ENCODE measurements around the gene KSR1.

KSR1 gene

DNA sequence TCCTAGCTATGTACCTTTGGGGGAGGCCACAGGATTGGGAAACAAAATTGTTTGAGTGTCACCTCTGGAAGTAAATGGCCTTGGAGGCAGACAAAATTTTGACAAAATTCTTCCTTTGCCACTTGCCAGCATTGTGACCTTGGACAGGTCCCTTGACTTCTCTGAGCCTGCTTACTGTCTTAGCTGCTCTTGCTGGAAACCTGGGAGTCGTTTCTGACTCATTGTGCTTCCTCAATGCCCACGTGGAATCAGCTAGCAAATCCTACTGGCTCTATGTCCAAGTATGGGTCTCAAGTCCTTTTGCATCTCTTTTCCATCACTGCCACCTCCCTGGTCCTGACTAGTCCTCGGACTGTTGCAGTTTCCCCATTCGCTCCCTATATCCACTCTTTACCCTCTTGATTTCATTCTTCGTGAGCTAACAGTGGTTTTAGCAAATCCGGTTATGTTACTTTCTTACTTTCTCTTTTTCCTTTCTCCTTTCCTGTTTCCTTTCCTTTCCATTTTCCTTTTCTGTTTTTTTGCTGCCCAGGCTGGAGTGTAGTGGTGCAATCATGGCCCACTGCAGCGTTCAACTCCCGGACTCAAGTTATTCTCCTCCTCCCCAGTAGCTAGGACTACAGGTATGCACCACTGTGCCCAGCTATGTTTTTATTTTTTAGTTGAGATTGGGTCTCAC lies 106.7 kb downstream of the KSR1 start:
- in situ Hi-C loops (cut with MboI; ENCODE audit: low sequenced_read_pairs): no loop called here

DNA sequence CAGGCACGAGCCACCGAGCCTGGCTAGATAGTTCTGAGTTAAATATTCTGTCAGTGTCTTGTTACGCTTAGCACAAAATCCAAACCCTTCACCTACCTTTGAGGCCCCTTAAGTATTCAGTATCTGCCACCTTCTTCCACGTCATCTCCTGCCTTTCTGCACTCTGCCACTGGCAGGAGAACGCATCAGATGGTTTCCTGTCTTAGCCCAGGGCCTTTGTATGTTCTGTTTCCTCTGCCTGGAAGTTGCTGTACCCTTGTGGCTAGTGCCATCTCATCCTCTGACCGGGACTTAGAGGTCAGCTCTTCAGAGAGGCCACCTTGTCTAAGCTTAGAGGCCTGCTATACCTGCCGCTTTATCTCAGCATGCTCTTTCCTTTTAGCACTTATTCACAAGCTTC lies 107.3 kb downstream of the KSR1 start:
- in situ Hi-C loops (cut with MboI; ENCODE audit: low sequenced_read_pairs): no loop called here

DNA sequence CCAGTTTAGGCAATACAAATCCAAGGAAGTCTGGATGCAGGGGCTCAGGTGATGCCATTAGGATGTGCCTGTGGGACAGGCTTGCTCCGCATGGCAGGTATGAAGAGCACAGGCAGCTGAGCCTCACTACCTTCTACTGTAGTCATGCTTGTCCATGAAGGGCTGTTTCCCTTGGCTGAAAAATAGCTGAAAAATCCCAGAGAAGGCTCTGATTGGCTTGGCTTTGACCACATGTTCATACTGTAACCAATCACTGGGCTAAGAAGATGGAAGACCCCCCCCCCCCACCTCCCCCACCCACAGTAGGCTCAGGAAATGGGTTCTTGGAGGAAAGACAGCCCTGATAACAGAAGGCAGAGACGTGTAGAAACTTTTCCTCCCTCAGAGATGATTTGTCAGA lies 108.2 kb downstream of the KSR1 start:
- in situ Hi-C loops (cut with MboI; ENCODE audit: low sequenced_read_pairs): no loop called here

DNA sequence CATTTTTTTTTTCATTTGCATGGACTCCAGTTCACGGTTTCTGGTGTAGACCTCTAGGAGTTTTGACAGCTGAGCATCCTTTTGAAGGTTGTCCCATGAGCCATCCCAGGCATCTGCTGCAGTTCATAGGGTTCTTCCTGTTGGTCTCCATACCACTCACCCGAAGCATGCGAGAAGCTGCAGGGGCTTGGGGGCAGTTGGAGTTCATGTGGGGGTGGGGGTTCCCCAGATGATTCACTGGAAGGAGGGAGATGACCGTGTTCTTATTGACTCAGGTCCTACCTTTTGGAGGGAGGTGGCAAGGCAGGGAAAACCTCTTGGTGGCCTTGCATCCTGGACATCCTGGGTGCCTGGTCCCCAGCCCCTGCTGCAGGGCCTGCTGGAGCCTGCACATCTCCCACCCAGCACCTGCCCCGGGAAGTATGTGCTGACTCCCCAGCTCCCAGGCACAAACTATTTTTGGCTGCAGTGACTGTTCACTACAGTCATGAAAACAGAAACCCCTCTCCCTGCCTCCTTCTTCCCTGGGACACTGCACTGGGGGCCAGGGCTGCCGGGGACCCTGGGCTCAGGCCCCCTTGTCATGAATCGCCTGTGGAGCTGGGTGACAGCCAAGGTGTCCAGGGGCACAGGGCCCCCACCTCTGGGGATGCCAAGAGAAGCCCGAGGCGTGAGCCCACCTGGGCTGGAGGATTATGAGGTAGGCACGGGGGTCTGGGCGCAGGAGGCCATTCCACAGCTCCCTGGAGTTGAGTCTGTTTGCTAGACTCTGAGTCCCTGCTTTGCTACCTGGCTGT lies 109.8 kb downstream of the KSR1 start:
- in situ Hi-C loops (cut with MboI; ENCODE audit: low sequenced_read_pairs): no loop called here

DNA sequence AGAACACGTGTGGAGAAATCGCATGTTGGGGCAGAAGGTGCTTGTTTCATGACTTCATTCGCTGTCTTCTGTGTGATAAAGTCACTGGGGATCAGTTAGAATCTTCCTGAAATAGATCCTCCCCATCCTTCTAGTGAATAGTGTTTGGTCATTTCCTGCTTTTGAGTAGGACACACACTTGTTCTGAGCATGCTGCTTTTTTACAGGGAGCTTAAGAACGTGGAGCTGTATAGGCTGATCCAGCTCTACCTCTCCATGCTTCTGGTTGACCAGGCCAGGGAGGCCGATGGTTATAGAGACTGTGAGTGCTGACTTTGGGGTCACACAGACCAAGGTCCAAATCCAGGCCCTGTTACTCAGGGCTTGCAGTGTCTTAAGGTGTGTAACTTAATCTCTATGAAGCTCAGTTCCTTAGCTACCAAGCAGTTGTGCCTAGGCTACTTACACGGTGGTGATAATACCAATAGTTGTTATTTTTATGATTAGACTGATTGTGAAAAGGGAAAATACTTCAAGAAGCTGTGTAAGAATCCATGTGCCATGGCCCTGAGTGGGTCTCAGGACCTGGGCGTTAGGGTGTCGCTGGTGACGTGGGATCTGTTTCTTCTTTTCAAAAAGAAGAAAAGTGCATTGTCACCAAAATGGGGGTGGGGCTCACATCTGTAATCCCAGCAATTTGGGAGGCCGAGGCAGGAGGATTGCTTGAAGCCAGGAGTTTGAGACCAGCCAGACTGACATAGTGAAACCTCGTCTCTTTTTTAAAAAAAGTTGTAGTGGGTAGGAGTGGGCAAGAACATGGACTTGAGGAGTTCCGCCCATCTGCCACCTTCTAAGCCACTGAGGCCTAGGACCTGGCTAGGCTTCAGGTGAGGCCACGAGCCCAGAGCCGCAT lies 110.7 kb downstream of the KSR1 start:
- in situ Hi-C loops (cut with MboI; ENCODE audit: low sequenced_read_pairs): no loop called here

DNA sequence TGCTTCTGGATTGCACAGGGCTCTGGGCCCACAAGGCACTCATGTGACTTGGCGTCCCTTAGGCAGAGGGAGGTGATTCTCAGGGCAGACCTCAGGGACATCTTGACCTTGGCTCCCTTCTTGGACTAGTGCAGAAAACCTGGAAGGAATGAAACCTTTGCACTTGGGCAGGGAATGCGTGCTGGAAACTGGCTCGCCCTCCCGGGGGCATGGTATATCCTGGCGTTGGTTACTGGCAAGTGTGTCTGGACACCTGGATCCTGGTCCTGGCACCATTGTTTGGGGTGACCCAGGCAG lies 111.3 kb downstream of the KSR1 start:
- in situ Hi-C loops (cut with MboI; ENCODE audit: low sequenced_read_pairs): no loop called here

DNA sequence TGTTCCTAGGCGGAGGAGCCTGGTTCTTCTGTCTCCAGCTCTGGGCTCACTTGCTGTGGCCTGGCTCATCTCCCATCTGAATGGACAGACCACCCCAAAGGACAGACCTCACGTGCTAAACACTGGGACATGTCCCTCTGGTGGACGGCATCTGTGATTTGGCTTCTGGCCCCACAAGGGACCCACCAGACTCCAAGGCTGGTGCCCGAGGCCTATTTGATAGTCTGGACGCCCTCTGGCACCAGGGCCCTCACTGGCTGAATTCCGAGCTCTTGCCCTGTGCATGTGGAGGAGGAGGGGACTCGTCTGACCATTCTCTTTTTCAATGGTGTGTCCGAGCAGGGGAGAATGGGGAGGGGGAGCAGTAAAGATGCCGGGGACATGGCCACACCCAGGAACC lies 112.0 kb downstream of the KSR1 start:
- in situ Hi-C loops (cut with MboI; ENCODE audit: low sequenced_read_pairs): no loop called here

DNA sequence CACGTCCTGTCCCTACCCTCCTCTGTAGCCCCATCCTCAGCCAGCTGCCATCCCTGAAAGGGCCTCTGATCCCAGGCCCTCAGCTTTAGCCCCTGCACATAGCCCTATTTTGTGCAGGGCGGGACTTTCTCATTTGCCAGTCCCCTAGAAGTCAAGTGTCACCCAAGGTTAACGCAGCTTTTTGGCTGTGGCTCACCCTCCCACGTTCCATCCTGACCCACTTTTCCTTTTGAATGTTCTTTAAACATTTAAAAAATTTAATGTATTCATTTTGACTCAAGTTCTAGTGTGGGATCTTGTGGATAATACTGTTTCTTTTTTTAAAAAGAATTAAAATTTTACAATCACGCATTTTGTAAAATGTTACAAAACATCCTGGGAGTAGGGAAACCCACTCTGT lies 112.6 kb downstream of the KSR1 start:
- in situ Hi-C loops (cut with MboI; ENCODE audit: low sequenced_read_pairs): no loop called here

DNA sequence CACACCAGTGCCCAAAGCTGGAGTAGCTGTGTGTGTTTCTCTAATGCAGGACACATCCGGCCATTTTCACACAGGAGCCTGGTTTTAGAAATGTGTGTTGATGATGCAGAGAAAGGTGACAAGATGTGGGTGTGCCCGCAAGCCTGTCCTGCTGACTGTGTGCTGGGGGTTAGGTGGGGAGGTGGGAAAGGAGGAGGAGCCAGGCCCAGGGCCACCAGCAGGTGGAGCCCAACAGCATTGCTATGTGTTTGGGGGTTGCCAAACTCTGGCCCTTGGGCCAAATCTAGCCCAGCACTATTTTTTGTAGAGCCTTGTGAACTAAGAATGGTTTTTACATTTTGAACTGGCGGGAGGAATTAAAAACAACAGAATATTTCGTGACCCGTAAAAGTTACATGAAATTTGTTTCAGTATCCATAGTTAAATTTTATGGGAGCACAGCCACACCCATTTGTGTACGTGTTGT lies 113.0 kb downstream of the KSR1 start:
- in situ Hi-C loops (cut with MboI; ENCODE audit: low sequenced_read_pairs): no loop called here

DNA sequence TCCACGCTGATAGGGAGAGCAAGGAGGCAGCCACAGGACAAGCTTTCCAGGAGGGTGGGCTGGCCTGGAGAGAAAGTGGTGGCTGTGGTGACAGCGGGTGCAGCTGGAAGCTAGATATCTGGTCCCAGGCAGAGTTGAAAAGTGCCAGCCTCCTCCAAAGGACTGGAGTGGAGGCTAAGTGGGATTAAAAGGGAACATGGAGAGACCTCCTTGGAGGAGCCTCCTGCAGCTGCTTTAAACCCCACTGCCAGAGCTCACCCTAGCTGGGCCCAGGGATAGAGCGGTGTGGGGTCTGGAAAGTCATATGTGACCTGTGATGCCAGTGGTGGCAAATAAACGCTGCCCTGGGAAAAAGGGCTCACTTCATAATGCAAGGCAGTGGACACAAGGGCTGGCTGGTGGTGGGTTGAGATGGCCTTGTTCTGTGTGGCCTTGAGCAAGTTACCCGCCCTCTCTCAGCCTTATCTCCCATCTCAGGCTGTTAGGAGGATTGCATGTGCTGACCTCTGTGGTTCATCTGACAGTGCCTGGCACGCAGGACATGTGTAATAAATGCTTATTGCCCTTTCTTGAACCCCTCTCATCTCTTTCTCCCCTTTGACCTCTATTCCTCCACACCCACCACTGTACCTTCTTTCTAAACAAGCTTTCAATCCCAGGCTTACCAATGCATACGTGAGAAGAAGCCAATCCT lies 113.8 kb downstream of the KSR1 start:
- in situ Hi-C loops (cut with MboI; ENCODE audit: low sequenced_read_pairs): no loop called here

DNA sequence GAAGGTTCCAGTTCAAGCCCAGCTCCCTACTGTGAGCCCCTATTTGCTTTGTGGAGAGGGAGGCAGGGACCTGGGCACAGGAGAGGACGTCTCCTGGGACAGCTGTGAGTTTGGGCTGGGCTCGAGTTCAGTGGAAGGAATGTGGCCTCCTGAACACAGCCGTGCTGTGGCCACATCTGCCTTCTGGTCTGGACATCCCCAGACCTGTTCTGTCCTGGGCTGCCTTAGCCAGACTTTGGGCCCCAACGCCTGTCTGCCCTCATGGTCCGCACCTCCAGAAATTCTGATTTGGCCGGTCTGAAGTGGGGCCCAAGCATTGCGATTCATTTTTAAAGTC lies 114.3 kb downstream of the KSR1 start:
- in situ Hi-C loops (cut with MboI; ENCODE audit: low sequenced_read_pairs): no loop called here

DNA sequence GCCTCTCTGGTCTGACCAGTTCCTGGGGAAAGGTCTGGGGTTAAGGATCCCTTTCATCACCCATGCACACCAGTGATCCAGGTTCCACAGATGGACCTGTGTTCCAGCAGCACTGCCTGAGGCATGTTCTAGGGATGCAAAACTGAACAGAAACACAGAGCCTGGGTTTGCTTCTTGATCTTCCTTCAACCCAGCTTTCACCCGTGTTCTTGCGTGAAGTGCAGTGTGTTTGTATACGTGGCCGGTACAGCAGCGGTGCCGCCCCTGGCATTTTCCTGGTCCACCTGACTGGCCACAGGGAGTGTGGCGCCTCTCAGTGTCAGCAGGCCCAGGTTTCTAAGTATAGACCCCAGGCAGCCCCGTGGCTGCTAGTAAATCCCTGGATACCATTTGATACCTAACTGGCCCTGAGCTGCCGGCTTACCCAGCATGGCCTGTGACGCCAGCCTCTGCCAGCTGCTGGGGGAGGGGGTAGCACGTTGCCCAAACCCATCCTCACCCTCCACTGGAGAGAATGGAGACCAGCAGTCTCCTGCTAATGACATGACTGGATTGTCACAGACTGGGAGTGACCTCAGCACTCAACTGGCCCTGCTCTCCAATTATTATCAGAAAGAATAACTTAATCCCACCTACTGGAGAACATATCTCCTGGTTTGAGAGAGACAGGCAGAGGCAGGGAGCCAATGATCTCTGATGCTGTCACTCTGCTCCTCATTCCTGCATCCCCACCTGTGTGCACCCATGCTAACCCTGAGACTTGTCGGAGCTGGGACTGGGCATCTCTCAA lies 115.5 kb downstream of the KSR1 start:
- in situ Hi-C loops (cut with MboI; ENCODE audit: low sequenced_read_pairs): no loop called here

DNA sequence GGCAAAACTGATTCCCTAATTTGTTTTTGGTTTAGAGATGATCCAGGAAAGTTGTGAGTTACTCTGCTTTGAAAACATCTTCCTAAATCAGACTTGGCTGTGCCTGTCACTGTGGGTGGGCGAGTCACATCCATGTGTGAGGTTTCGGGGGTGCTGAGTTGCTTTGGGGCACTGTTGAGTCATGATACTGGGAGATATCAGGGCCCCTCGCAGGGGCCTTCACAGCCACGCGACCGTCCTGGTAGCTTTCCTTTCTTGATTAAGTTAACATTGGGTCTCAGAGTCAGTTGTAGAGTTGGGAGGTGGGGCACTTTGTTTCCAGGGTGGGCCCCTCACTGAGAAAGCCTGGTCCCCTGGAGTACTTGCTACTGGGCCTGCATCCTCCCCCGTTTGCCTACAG lies 116.4 kb downstream of the KSR1 start:
- in situ Hi-C loops (cut with MboI; ENCODE audit: low sequenced_read_pairs): no loop called here

DNA sequence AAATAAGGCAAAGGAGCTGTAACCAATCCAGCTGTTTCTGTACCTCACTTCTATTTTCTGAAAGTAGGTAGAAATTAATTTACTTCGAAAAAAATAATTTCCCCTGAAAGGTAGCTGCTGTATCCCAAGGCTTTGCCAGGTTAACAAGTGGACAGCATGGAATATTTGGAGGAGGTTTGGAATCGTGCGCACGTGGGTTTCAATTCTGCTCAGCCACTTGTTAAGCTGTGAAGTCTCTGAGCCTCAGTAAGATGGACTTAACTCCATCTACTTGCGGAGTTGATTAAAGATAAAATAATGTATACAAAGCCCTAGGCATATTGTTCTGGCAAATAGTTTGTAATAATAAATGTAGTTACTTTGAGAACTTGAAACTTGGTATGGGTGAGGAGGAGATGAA lies 117.3 kb downstream of the KSR1 start:
- in situ Hi-C loops (cut with MboI; ENCODE audit: low sequenced_read_pairs): no loop called here

DNA sequence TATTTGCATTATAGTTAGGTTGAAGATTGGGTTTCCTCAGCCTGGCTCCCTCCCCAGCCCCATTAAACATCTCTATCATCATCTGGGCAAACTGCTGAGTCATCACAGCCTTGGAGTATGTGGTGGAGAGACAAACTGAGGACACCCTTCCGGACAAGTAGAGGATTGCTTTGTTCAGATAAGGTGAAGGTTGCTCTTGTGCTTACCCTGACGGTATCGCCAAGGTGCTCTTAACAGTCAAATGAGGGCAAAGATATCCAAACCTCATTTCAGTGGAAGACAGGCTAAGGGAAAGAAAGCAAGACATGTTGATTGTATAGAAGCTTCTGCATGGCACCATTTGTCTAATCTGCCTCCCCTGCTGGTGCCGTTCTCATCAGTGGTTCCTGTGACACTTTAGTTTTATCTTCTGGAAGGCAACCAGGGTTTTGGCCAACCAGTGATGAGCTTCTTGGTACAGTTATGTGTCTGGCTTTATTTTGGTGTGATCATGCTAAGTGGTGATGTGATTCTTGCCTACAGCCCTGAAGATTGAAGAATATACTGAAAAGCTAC lies 117.8 kb downstream of the KSR1 start:
- in situ Hi-C loops (cut with MboI; ENCODE audit: low sequenced_read_pairs): no loop called here

DNA sequence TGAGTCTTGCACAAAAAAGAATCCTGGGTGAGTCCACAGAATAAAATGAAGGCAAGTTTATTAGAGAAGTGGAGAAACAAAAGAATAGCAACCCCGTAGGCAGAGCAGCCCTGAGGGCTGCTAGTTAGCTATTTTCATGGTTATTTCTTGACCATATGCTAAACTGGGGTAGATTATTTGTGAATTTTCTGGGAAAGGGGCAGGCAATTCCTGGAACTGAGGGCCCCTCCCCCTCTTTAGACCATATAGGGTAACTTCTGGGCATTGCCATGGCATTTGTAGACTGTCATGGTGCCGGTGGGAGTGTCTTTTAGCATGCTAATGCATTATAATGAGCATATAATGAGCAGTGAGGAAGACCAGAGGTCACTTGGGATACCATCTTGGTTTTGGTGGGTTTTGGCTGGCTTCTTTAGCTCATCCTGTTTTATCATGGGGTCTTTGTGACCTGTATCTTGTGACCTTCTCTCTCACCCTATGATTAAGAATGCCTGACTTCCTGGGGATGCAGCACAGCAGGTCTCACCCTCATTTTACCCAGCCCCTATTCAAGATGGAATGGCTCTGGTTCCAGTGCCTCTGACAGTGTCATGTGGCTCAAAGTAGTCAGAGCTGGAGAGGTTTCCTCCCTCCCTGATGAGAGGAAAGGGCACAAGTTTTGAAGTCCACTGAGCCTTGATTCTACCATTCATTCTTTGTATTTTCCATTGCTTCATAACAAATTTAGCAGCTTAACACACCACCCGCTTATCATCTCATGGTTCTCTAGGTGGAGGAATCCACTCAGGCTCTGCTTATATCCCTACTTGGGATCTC lies 119.1 kb downstream of the KSR1 start:
- in situ Hi-C loops (cut with MboI; ENCODE audit: low sequenced_read_pairs): loop anchor here (25.0 kb wide), 1 partner anchor 88 kb away; no protein-coding TSS in a partner anchor

DNA sequence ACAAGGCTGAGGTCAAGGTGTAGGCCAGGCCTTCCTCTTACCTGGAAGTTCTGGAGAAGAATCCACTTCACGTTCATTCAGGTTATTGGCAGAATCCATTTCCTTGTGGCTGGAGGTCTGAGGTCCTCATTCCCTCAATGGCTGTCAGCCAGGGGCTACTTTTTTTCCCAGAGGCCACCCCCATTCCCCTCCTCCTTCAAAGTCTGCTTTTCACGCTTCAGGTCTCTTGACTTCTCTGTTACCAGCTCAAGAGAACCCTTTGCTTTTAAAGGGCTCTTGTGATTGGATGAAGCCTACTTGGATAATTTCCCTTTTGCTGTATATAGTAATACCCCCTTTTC lies 119.6 kb downstream of the KSR1 start:
- in situ Hi-C loops (cut with MboI; ENCODE audit: low sequenced_read_pairs): loop anchor here (25.0 kb wide), 1 partner anchor 89 kb away; no protein-coding TSS in a partner anchor

DNA sequence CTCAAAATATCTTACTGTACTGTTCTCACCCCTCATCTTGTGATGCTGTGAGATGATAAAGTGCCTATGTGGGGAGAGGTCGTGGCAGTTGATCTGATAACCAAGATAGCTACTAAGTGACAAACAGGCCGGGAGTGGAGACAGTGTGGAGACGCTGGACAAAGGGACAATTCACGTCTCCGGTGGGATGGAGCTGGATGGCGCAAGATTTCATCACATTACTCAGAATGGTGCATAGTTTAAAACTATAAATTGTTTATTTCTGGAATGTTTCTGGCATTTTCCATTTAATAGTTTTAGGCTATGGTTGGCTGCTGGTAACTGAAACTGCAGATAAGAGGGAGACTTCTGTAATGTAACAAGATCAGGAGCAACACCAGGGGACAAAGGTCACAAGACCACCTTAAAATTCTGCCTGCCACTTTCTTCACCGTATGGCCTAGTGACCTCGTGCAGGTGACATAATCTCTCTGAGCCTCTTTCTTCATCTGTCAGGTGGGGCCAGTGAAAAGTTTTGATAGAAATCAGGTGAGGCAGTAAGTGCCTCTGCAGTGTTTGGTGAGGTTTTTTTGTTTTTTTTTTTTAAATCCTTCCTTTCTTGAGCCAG lies 120.3 kb downstream of the KSR1 start:
- in situ Hi-C loops (cut with MboI; ENCODE audit: low sequenced_read_pairs): loop anchor here (25.0 kb wide), 1 partner anchor 89 kb away; no protein-coding TSS in a partner anchor

Data from HL-60/S4 treated with retinoic acid at 250 ng/mL for 4 days and 3 days (cell line).